PC-9 (cell line): Measurements from ENCODE around the gene IMMT. TPM values are rescaled to one million over a fixed set of nuclear protein-coding genes. Genes with fewer than 3 reads are reported as not detected.

Experiments used
- BruUV-seq: library from RNA; stranded (reverse); fragments of 400-500 nt; replicated peaks from 2 replicates; lab custom pipeline; 2021; lab: Mats Ljungman, UMichigan
- CTCF ChIA-PET: fragments of 300-600 bp; sonication (Branson Sonifier 250); formaldehyde crosslinking; loops from one replicate; lab custom pipeline; 2022; ENCODE audit warnings: antibody characterized with exemption; lab: Charles Lee
- POLR2A ChIA-PET: fragments of 300-600 bp; sonication (Branson Sonifier 250); formaldehyde crosslinking; loops from one replicate; lab custom pipeline; 2022; ENCODE audit warnings: antibody characterized with exemption; ENCODE audit not compliant: unreplicated experiment; lab: Charles Lee
- DNase-seq, 2 experiments: peaks; one replicate each; pipeline versions ENCODE4 v3.0.0 to v3.0.0-alpha.2; 2015 to 2022; ENCODE audit warnings: mixed read lengths in 1 of 2
- H2AFZ ChIP-seq: fragments of 200-600 bp; sonication (generic); 2 replicates; pipeline ENCODE4 v1.8.1; 2017; ENCODE audit warnings: antibody characterized with exemption
- H3F3A ChIP-seq: fragments of 200-600 bp; sonication (generic); 2 replicates; pipeline ENCODE4 v1.8.1; 2017; ENCODE audit warnings: antibody characterized with exemption, mild to moderate bottlenecking, low read depth; ENCODE audit not compliant: insufficient read depth
- H3K27ac ChIP-seq: fragments of 200-600 bp; sonication (generic); 2 replicates; pipeline ENCODE4 v1.6.1; 2016; ENCODE audit warnings: mixed run types
- H3K27me3 ChIP-seq: fragments of 200-600 bp; sonication (generic); 2 replicates; pipeline ENCODE4 v1.6.1; 2016; ENCODE audit warnings: low read depth, mixed run types; ENCODE audit not compliant: insufficient read depth
- H3K36me3 ChIP-seq: fragments of 200-600 bp; sonication (generic); 2 replicates; pipeline ENCODE4 v1.6.1; 2016; ENCODE audit warnings: low read depth, mixed run types
- H3K4me1 ChIP-seq: fragments of 200-600 bp; sonication (generic); replicated peaks from 2 replicates; pipeline ENCODE4 v1.6.1; 2016; ENCODE audit warnings: mixed run types; ENCODE audit not compliant: insufficient read depth
- H3K4me2 ChIP-seq: fragments of 200-600 bp; sonication (generic); 2 replicates; pipeline ENCODE4 v1.6.1; 2017; ENCODE audit warnings: mixed run types
- H3K4me3 ChIP-seq: fragments of 200-600 bp; sonication (generic); 2 replicates; pipeline ENCODE4 v1.6.1; 2016; ENCODE audit warnings: mixed run types
- H3K79me2 ChIP-seq: fragments of 200-600 bp; sonication (generic); 2 replicates; pipeline ENCODE4 v1.6.1; 2017; ENCODE audit warnings: low read depth, mixed run types
- H3K9me2 ChIP-seq: fragments of 200-600 bp; sonication (generic); 2 replicates; pipeline ENCODE4 v1.8.1; 2017; ENCODE audit warnings: mild to moderate bottlenecking; ENCODE audit not compliant: insufficient read depth
- H3K9me3 ChIP-seq: fragments of 200-600 bp; sonication (generic); 2 replicates; pipeline ENCODE4 v1.8.1; 2016; ENCODE audit warnings: low read depth; ENCODE audit not compliant: insufficient read depth
- H4K20me1 ChIP-seq: fragments of 200-600 bp; sonication (generic); 2 replicates; pipeline ENCODE4 v1.8.1; 2017; ENCODE audit not compliant: insufficient read depth
- EZH2 ChIP-seq: fragments of 200-600 bp; sonication (generic); IDR thresholded peaks from 2 replicates; pipeline ENCODE4 v1.8.0; 2017; ENCODE audit warnings: antibody characterized with exemption, low read depth
- intact Hi-C: fragments of 100-400 bp; cut with micrococcal nuclease; formaldehyde crosslinking; loops from one replicate; pipeline ENCODE4 v1.10.0; 2022; ENCODE audit not compliant: unreplicated experiment
- total RNA-seq: library from RNA; stranded (reverse); gene quantifications from 2 replicates; pipeline ENCODE4 v1.2.3, GENCODE V29; 2021
- TF ChIP-seq, protein P1 (sequence below): fragments of 200-600 bp; sonication (generic); conservative IDR thresholded peaks from 2 replicates; pipeline ENCODE4 v1.6.1; 2017; ENCODE audit warnings: mixed run types, antibody characterized with exemption, mild to moderate bottlenecking, moderate library complexity

IMMT gene
- total RNA-seq, 1 experiment from 2014 or later: 114 TPM

GRCh38 chr2:86157009-86157556 lies 38.2 kb downstream of the IMMT start:
- Histone ChIP-seq H3K4me2 (no peak overlapping the region), H3K36me3 (peaks cover 27% of the 10 kb centered on the region), H3K79me2 (no peaks in the 10 kb centered on the region), H3K27me3 (no peaks in the 10 kb centered on the region), H4K20me1 (peaks cover 6% of the 10 kb centered on the region), H3K4me3 (no peak overlapping the region), H3K27ac (no peak overlapping the region), H3K4me1 (no peaks in the 10 kb centered on the region), H3K9me3 (no peaks in the 10 kb centered on the region), H3K9me2 (no peaks in the 10 kb centered on the region), H3F3A (peaks cover 8% of the 10 kb centered on the region), H2AFZ (no peak overlapping the region)
- DNase-seq: no peak
- intact Hi-C loops: no loop called here
- POLR2A ChIA-PET: no interaction called here
- CTCF ChIA-PET: no interaction called here
- TF ChIP-seq EZH2: no peak
- TF ChIP-seq, protein P1, sequence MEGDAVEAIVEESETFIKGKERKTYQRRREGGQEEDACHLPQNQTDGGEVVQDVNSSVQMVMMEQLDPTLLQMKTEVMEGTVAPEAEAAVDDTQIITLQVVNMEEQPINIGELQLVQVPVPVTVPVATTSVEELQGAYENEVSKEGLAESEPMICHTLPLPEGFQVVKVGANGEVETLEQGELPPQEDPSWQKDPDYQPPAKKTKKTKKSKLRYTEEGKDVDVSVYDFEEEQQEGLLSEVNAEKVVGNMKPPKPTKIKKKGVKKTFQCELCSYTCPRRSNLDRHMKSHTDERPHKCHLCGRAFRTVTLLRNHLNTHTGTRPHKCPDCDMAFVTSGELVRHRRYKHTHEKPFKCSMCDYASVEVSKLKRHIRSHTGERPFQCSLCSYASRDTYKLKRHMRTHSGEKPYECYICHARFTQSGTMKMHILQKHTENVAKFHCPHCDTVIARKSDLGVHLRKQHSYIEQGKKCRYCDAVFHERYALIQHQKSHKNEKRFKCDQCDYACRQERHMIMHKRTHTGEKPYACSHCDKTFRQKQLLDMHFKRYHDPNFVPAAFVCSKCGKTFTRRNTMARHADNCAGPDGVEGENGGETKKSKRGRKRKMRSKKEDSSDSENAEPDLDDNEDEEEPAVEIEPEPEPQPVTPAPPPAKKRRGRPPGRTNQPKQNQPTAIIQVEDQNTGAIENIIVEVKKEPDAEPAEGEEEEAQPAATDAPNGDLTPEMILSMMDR: no peak
- BruUV-seq: no TSS peak

GRCh38 chr2:86150502-86150901 lies 44.8 kb downstream of the IMMT start:
- Histone ChIP-seq H4K20me1 (no peaks in the 10 kb centered on the region; the same call in none of the 2 replicates), H3K36me3 (peaks cover 44% of the 10 kb centered on the region), H3F3A (peaks cover 18% of the 10 kb centered on the region), H3K4me3 (no peak overlapping the region), H3K27me3 (no peaks in the 10 kb centered on the region), H3K9me2 (no peaks in the 10 kb centered on the region), H3K79me2 (no peaks in the 10 kb centered on the region), H3K4me1 (no peaks in the 10 kb centered on the region), H3K4me2 (no peak overlapping the region), H2AFZ (no peak overlapping the region), H3K9me3 (no peaks in the 10 kb centered on the region), H3K27ac (no peak overlapping the region)
- DNase-seq: no peak
- ChIA-PET POLR2A (interaction anchor here (0.6 kb wide), 1 partner anchor 385 kb away, joined by 3 read pairs; no protein-coding TSS in a partner anchor), CTCF (no interaction called here)
- intact Hi-C loops: no loop called here
- BruUV-seq: no TSS peak
- TF ChIP-seq EZH2: no peak
- TF ChIP-seq, protein P1: no peak

DNA sequence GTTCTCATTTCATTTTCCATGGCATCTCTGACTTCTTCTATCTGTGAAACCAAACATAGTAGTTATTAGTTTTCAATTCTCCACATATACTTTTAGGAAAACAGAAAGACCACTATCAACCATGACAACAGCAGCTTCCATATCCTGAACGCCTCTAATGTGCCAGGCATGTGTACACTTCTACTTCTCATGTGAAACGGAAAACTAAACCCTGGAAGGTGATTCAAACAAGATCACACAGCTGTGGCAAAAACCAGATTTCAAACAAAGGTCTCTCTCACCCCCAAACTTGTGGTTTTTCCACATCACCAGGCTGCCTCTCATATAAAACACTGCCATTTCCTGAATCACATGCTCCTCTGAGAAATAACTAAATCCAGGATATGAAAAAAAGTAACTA lies 47.5 kb downstream of the IMMT start:
- Histone ChIP-seq H4K20me1 (no peaks in the 10 kb centered on the region; the same call in none of the 2 replicates), H3F3A (peaks cover 27% of the 10 kb centered on the region), H3K36me3 (peaks cover 52% of the 10 kb centered on the region), H3K4me2 (no peak overlapping the region), H2AFZ (no peak overlapping the region), H3K4me1 (no peaks in the 10 kb centered on the region), H3K27me3 (no peaks in the 10 kb centered on the region), H3K27ac (no peak overlapping the region), H3K4me3 (no peak overlapping the region), H3K9me2 (no peaks in the 10 kb centered on the region), H3K79me2 (no peaks in the 10 kb centered on the region), H3K9me3 (no peaks in the 10 kb centered on the region)
- ChIA-PET CTCF (no interaction called here), POLR2A (no interaction called here)
- BruUV-seq: no TSS peak
- intact Hi-C loops: no loop called here
- DNase-seq: no peak
- TF ChIP-seq EZH2: no peak
- TF ChIP-seq, protein P1: no peak
